Endothelial cell of umbilical vein (primary cell): ENCODE data around the gene SLC15A5.

Experiments
- CTCF ChIP-seq, 2 donors: IDR thresholded peaks; 1 replicate in 1 of 2; 2 replicates in 1 of 2; pipeline ENCODE4 v1.5.1; 2011; ENCODE audit warnings: low read length in 2 of 2, mild to moderate bottlenecking in 2 of 2, moderate library complexity in 2 of 2, control low read depth in 1 of 2, inconsistent platforms in 1 of 2, low read depth in 1 of 2; ENCODE audit not compliant: insufficient read depth in 1 of 2; ENCODE audit errors: extremely low read depth in 1 of 2
- EZH2 ChIP-seq: IDR thresholded peaks from 2 replicates; pipeline ENCODE4 v1.6.1; 2012; ENCODE audit warnings: borderline replicate concordance, low read depth, mild to moderate bottlenecking, moderate library complexity, low read length, inconsistent platforms; ENCODE audit not compliant: severe bottlenecking
- POLR2A ChIP-seq: IDR thresholded peaks from 2 replicates; pipeline ENCODE4 v1.6.1; 2012; ENCODE audit warnings: low read depth, mild to moderate bottlenecking, control low read depth, low read length
- POLR2AphosphoS5 ChIP-seq: IDR thresholded peaks from 2 replicates; pipeline ENCODE4 v1.6.1; 2012; ENCODE audit warnings: low read depth, mild to moderate bottlenecking, control low read depth, low read length, moderate library complexity; ENCODE audit not compliant: insufficient read depth

GRCh38 chr12:16243487-16244412, 33.7 kb downstream of the SLC15A5 start:
- TF ChIP-seq CTCF (IDR thresholded peaks at IDR 0.05; ENCODE audit: extremely low read depth in 1 of 2, insufficient read depth in 1 of 2, low read depth in 1 of 2, low read length in 2 of 2) (no peak), POLR2A (no peak), POLR2AphosphoS5 (no peak), EZH2 (no peak)
